ENCODE data around the gene ANKRD13A. TPM values are rescaled to one million over a fixed set of nuclear protein-coding genes. Genes with fewer than 3 reads are reported as not detected.

Gene ANKRD13A
- total RNA-seq, 1 donor from 2014 or later: 22.5 TPM

GRCh38 chr12:110010853-110011723 lies 11.9 kb downstream of the ANKRD13A start:
- Histone ChIP-seq H3K4me2 (ENCODE audit: low read length) (no peak overlapping the region), H3K9ac (ENCODE audit: low read length) (no peak overlapping the region), H3K27me3 (ENCODE audit: insufficient read depth, low read length) (no peaks in the 10 kb centered on the region), H3K9me3 (ENCODE audit: insufficient read depth, low read depth, low read length) (no peaks in the 10 kb centered on the region), H3K36me3 (ENCODE audit: insufficient read depth, low read length) (peaks cover 18% of the 10 kb centered on the region), H3K4me1 (ENCODE audit: insufficient read depth, low read length) (no peaks in the 10 kb centered on the region), H4K20me1 (ENCODE audit: insufficient read depth, low read length) (peaks cover 32% of the 10 kb centered on the region), H2AFZ (ENCODE audit: low read depth, low read length) (no peak overlapping the region), H3K27ac (ENCODE audit: low read depth, low read length) (no peak overlapping the region), H3K4me3 (ENCODE audit: insufficient read depth, low read depth, low read length) (no peak overlapping the region), H3K79me2 (ENCODE audit: insufficient read depth, low read length) (peaks cover 75% of the 10 kb centered on the region)
- H3K27me3 Mint-ChIP-seq (ENCODE audit: low read depth, unreplicated experiment): no peaks in the 10 kb centered on the region
- TF ChIP-seq CTCF (IDR thresholded peaks at IDR 0.05; ENCODE audit: insufficient read depth, low read depth, low read length) (no peak), EZH2 (IDR thresholded peaks at IDR 0.05; ENCODE audit: insufficient read depth, low read length) (no peak)
- H3K36me3 Mint-ChIP-seq (ENCODE audit: low read depth, unreplicated experiment): peaks cover 5% of the 10 kb centered on the region
- H3K27ac Mint-ChIP-seq (ENCODE audit: unreplicated experiment): no peak overlapping the region
- no peak overlapping the region for H3K4me3 Mint-ChIP-seq (ENCODE audit: unreplicated experiment)
- H3K4me1 Mint-ChIP-seq (ENCODE audit: low read depth, unreplicated experiment): no peaks in the 10 kb centered on the region
- no peaks in the 10 kb centered on the region for H3K9me3 Mint-ChIP-seq (ENCODE audit: unreplicated experiment)
- DNase-seq (ENCODE audit: low read depth) (no peak), FAIRE-seq (no peak)

GRCh38 chr12:110012137-110012536 lies 12.9 kb downstream of the ANKRD13A start:
- Histone ChIP-seq H3K79me2 (ENCODE audit: insufficient read depth, low read length) (peaks cover 66% of the 10 kb centered on the region), H3K27me3 (ENCODE audit: insufficient read depth, low read length) (no peaks in the 10 kb centered on the region), H3K36me3 (ENCODE audit: insufficient read depth, low read length) (peaks cover 18% of the 10 kb centered on the region), H3K27ac (ENCODE audit: low read depth, low read length) (no peak overlapping the region), H3K9me3 (ENCODE audit: insufficient read depth, low read depth, low read length) (no peaks in the 10 kb centered on the region), H2AFZ (ENCODE audit: low read depth, low read length) (no peak overlapping the region), H3K4me1 (ENCODE audit: insufficient read depth, low read length) (no peaks in the 10 kb centered on the region), H4K20me1 (ENCODE audit: insufficient read depth, low read length) (peaks cover 28% of the 10 kb centered on the region), H3K4me3 (ENCODE audit: insufficient read depth, low read depth, low read length) (no peak overlapping the region), H3K4me2 (ENCODE audit: low read length) (no peak overlapping the region), H3K9ac (ENCODE audit: low read length) (no peak overlapping the region)
- Mint-ChIP-seq H3K36me3 (ENCODE audit: low read depth, unreplicated experiment) (peaks cover 5% of the 10 kb centered on the region), H3K9me3 (ENCODE audit: unreplicated experiment) (no peaks in the 10 kb centered on the region), H3K4me3 (ENCODE audit: unreplicated experiment) (no peak overlapping the region), H3K27me3 (ENCODE audit: low read depth, unreplicated experiment) (no peaks in the 10 kb centered on the region), H3K27ac (ENCODE audit: unreplicated experiment) (peak overlapping the region; percentile 26), H3K4me1 (ENCODE audit: low read depth, unreplicated experiment) (no peaks in the 10 kb centered on the region)
- FAIRE-seq (no peak), DNase-seq (ENCODE audit: low read depth) (no peak)
- no peak for TF ChIP-seq EZH2 (IDR thresholded peaks at IDR 0.05; ENCODE audit: insufficient read depth, low read length)
- no peak for TF ChIP-seq CTCF (IDR thresholded peaks at IDR 0.05; ENCODE audit: insufficient read depth, low read depth, low read length)

GRCh38 chr12:110012659-110013058 lies 13.4 kb downstream of the ANKRD13A start:
- no peaks in the 10 kb centered on the region for H3K9me3 Mint-ChIP-seq (ENCODE audit: unreplicated experiment)
- H3K36me3 Mint-ChIP-seq (ENCODE audit: low read depth, unreplicated experiment): peaks cover 5% of the 10 kb centered on the region
- H3K4me2 ChIP-seq (ENCODE audit: low read length): no peak overlapping the region
- H4K20me1 ChIP-seq (ENCODE audit: insufficient read depth, low read length): peaks cover 26% of the 10 kb centered on the region
- H3K4me1 Mint-ChIP-seq (ENCODE audit: low read depth, unreplicated experiment): no peaks in the 10 kb centered on the region
- H3K4me3 ChIP-seq (ENCODE audit: insufficient read depth, low read depth, low read length): no peak overlapping the region
- H3K27me3 ChIP-seq (ENCODE audit: insufficient read depth, low read length): no peaks in the 10 kb centered on the region
- no peaks in the 10 kb centered on the region for H3K4me1 ChIP-seq (ENCODE audit: insufficient read depth, low read length)
- H2AFZ ChIP-seq (ENCODE audit: low read depth, low read length): no peak overlapping the region
- H3K36me3 ChIP-seq (ENCODE audit: insufficient read depth, low read length): peaks cover 22% of the 10 kb centered on the region
- DNase-seq (ENCODE audit: low read depth): no peak
- no peak overlapping the region for H3K27ac ChIP-seq (ENCODE audit: low read depth, low read length)
- TF ChIP-seq CTCF (IDR thresholded peaks at IDR 0.05; ENCODE audit: insufficient read depth, low read depth, low read length) (no peak), EZH2 (IDR thresholded peaks at IDR 0.05; ENCODE audit: insufficient read depth, low read length) (no peak)
- peaks cover 60% of the 10 kb centered on the region for H3K79me2 ChIP-seq (ENCODE audit: insufficient read depth, low read length)
- no peak overlapping the region for H3K9ac ChIP-seq (ENCODE audit: low read length)
- H3K4me3 Mint-ChIP-seq (ENCODE audit: unreplicated experiment): no peak overlapping the region
- H3K9me3 ChIP-seq (ENCODE audit: insufficient read depth, low read depth, low read length): no peaks in the 10 kb centered on the region
- H3K27me3 Mint-ChIP-seq (ENCODE audit: low read depth, unreplicated experiment): no peaks in the 10 kb centered on the region
- no peak overlapping the region for H3K27ac Mint-ChIP-seq (ENCODE audit: unreplicated experiment)
- no peak for FAIRE-seq

Data from astrocyte (in vitro differentiated cells and primary cell).